HEK293T (cell line): ENCODE results near the gene PPP1R14C.

Experiments
- CTCF ChIA-PET: fragments of 350-600 bp; formaldehyde crosslinking; extraction: SDS; loops from one replicate; lab custom pipeline; 2021; ENCODE audit warnings: antibody characterized with exemption, inconsistent platforms; lab: Yijun Ruan, JAX
- POLR2A ChIA-PET: fragments of 350-600 bp; formaldehyde crosslinking; extraction: SDS; loops from one replicate; lab custom pipeline; 2020; ENCODE audit warnings: antibody characterized with exemption, inconsistent platforms; lab: Yijun Ruan, JAX
- DNase-seq: peaks from one replicate; pipeline ENCODE4 v3.0.0; 2012; ENCODE audit warnings: mixed read lengths; ENCODE audit errors: extremely low spot score
- ARNT ChIP-seq: fragments of 450-650 bp; IDR thresholded peaks from 2 replicates; pipeline ENCODE4 v1.6.1; 2017; ENCODE audit warnings: mild to moderate bottlenecking
- BHLHE40 ChIP-seq: fragments of 450-650 bp; IDR thresholded peaks from 2 replicates; pipeline ENCODE4 v1.6.1; 2016; ENCODE audit warnings: mild to moderate bottlenecking, moderate library complexity, borderline replicate concordance
- CTBP1 ChIP-seq: fragments of 450-650 bp; IDR thresholded peaks from 2 replicates; pipeline ENCODE4 v1.6.1; 2016; ENCODE audit warnings: borderline replicate concordance
- ELF4 ChIP-seq: fragments of 450-650 bp; IDR thresholded peaks from 2 replicates; pipeline ENCODE4 v1.6.1; 2017; ENCODE audit warnings: antibody characterized with exemption
- FOXA1 ChIP-seq: fragments of 450-650 bp; IDR thresholded peaks from 2 replicates; pipeline ENCODE4 v1.6.1; 2016; ENCODE audit warnings: mild to moderate bottlenecking
- FOXK2 ChIP-seq: fragments of 450-650 bp; IDR thresholded peaks from 2 replicates; pipeline ENCODE4 v1.6.1; 2016; ENCODE audit warnings: mild to moderate bottlenecking
- FOXM1 ChIP-seq: fragments of 450-650 bp; IDR thresholded peaks from 2 replicates; pipeline ENCODE4 v1.6.1; 2017; ENCODE audit warnings: mild to moderate bottlenecking, borderline replicate concordance
- HDGF ChIP-seq: fragments of 450-650 bp; IDR thresholded peaks from 2 replicates; pipeline ENCODE4 v1.6.1; 2017; ENCODE audit warnings: antibody characterized with exemption, borderline replicate concordance
- L3MBTL2 ChIP-seq: fragments of 450-650 bp; conservative IDR thresholded peaks from 2 replicates; pipeline ENCODE4 v1.6.1; 2016; ENCODE audit warnings: mild to moderate bottlenecking
- LEF1 ChIP-seq: fragments of 450-650 bp; IDR thresholded peaks from 2 replicates; pipeline ENCODE4 v1.6.1; 2017; ENCODE audit warnings: mild to moderate bottlenecking, borderline replicate concordance
- NFRKB ChIP-seq: fragments of 450-650 bp; IDR thresholded peaks from 2 replicates; pipeline ENCODE4 v1.6.1; 2016; ENCODE audit warnings: mild to moderate bottlenecking, moderate library complexity
- PKNOX1 ChIP-seq: fragments of 450-650 bp; IDR thresholded peaks from 2 replicates; pipeline ENCODE4 v1.6.1; 2016
- SP1 ChIP-seq: fragments of 450-650 bp; IDR thresholded peaks from 2 replicates; pipeline ENCODE4 v1.6.1; 2017
- SUZ12 ChIP-seq: fragments of 450-650 bp; IDR thresholded peaks from 2 replicates; pipeline ENCODE4 v1.6.1; 2016; ENCODE audit warnings: mild to moderate bottlenecking
- TARDBP ChIP-seq: fragments of 450-650 bp; IDR thresholded peaks from 2 replicates; pipeline ENCODE4 v1.6.1; 2016
- ZNF384 ChIP-seq: fragments of 450-650 bp; IDR thresholded peaks from 2 replicates; pipeline ENCODE4 v1.6.1; 2016

PPP1R14C gene

GRCh38 chr6:150273457-150274309, 130.8 kb downstream of the PPP1R14C start:
- CTCF ChIA-PET = no interaction called here
- no peak for DNase-seq
- no peak for TF ChIP-seq ELF4
- TF ChIP-seq CTBP1 = no peak
- TF ChIP-seq PKNOX1 = peak; percentile 24; the same call in 1 of the 2 replicates
- no peak for TF ChIP-seq BHLHE40
- TF ChIP-seq FOXM1 = no peak
- POLR2A ChIA-PET = no interaction called here

- no peak for DNase-seq
- POLR2A ChIA-PET = interaction anchor here (1.0 kb wide), 1 partner anchor 11 kb away, joined by 3 read pairs; no protein-coding TSS in a partner anchor
These were observed 132.6 kb downstream of the PPP1R14C start for GRCh38 chr6:150275489-150275888.

GRCh38 chr6:150276168-150276936, 133.5 kb downstream of the PPP1R14C start:
- no peak for TF ChIP-seq SP1
- no peak for TF ChIP-seq NFRKB
- TF ChIP-seq HDGF = no peak
- no peak for TF ChIP-seq ELF4
- TF ChIP-seq FOXM1 = no peak
- no peak for TF ChIP-seq TARDBP
- TF ChIP-seq PKNOX1 = no peak
- no peak for TF ChIP-seq L3MBTL2
- no peak for TF ChIP-seq LEF1
- no peak for TF ChIP-seq SUZ12
- no peak for TF ChIP-seq BHLHE40
- no peak for TF ChIP-seq FOXK2
- TF ChIP-seq ZNF384 = no peak
- no peak for TF ChIP-seq CTBP1
- TF ChIP-seq ARNT = no peak
- ChIA-PET POLR2A (interaction anchor here (1.0 kb wide), 1 partner anchor 12 kb away, joined by 3 read pairs; no protein-coding TSS in a partner anchor), CTCF (interaction anchor here (2.1 kb wide), 1 partner anchor 195 kb away, joined by 6 read pairs; no protein-coding TSS in a partner anchor)
- no peak for DNase-seq

More at GRCh38 chr6:150275489-150275888, 132.6 kb downstream of the PPP1R14C start:
- CTCF ChIA-PET = no interaction called here
- no peak for TF ChIP-seq PKNOX1
- TF ChIP-seq CTBP1 = no peak
- TF ChIP-seq SUZ12 = no peak
- no peak for TF ChIP-seq LEF1
- TF ChIP-seq ELF4 = no peak
- TF ChIP-seq TARDBP = no peak
- no peak for TF ChIP-seq ZNF384
- TF ChIP-seq HDGF = no peak
- no peak for TF ChIP-seq ARNT

- CTCF ChIA-PET = interaction anchor here (0.6 to 2.1 kb wide), 2 partner anchors 65 to 196 kb away, joined by 3 to 6 read pairs; no protein-coding TSS in a partner anchor
- TF ChIP-seq TARDBP (no peak), L3MBTL2 (no peak), SUZ12 (no peak), BHLHE40 (no peak), SP1 (no peak), ARNT (no peak), ZNF384 (no peak), NFRKB (no peak), FOXA1 (no peak), PKNOX1 (no peak), CTBP1 (no peak), HDGF (no peak), FOXM1 (no peak)
- DNase-seq = no peak
- POLR2A ChIA-PET = no interaction called here
These were observed 134.3 kb downstream of the PPP1R14C start for GRCh38 chr6:150276937-150277742.
